ENCODE measurements around the gene CERS4.

The CERS4 gene

DNA sequence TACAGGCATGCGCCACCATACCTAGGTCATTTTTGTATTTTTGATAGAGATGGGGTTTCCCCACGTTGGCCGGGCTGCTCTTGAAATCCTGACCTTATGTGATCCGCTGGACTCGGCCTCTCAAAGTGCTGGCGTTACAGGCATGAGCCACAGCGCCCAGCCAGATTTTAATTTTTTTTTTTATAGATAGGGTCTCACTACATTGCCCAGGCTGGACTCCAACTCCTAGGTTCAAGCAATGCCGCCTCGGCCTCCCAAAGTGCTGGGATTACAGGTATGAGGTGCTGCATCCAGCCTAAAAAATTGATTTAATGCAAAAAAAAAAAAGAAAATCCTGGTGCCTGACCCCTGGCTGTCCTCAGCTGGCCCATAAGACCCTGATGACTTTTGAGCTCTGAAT is 24.9 kb upstream of the CERS4 start:
- H3K4me1 ChIP-seq (ENCODE audit: insufficient read depth, low read length, severe bottlenecking), result peaks cover 8% of the 10 kb centered on the region
- no peaks in the 10 kb centered on the region for H3K79me2 ChIP-seq (ENCODE audit: insufficient read depth, low read length)
- no peak overlapping the region for H3K9ac ChIP-seq (ENCODE audit: low read length)

DNA sequence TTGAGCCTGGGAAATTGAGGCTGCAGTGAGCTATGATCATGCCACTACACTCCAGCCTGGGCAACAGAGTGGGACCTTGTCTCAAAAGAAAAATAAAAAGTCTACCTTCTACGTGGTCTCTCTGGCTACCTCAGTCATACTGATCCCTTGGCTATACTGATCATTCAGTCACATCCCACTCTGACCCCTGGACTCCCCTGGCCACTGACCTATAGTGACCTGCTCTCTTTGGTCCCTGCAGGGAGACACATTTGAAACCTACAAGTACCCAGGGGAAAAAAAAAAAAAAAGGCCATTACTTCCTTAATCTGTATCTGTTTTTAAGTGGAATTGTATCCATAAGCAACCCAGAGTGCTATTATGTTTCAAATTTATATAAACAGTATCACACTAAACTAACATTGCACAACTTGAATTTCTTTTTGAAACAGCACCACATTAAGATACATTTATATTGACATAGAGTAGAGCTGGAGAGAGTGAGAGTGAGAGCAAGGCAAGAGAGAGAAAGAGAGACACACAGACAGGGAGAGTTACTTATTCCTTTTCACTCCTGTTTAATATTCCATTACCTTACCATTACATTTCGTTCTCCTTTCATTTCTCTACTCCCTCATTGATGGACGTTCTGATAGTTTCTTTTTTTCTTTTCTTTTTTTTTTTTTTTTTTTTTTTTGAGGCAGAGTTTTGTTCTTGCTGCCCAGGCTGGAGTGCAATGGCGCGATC is 23.7 kb upstream of the CERS4 start:
- Histone ChIP-seq H3K4me1 (ENCODE audit: insufficient read depth, low read length, severe bottlenecking) (peaks cover 8% of the 10 kb centered on the region), H3K4me2 (ENCODE audit: low read length) (no peak overlapping the region), H3K4me3 (ENCODE audit: low read depth, low read length, poor library complexity, severe bottlenecking) (no peak overlapping the region), H3K9ac (ENCODE audit: low read length) (no peak overlapping the region), H3K27me3 (ENCODE audit: insufficient read depth, low read length) (no peaks in the 10 kb centered on the region), H3K9me2 (ENCODE audit: low read depth, low read length) (no peaks in the 10 kb centered on the region), H2AFZ (ENCODE audit: low read length) (no peak overlapping the region), H3K9me3 (ENCODE audit: low read length) (no peaks in the 10 kb centered on the region), H4K20me1 (ENCODE audit: insufficient read depth, low read length) (no peaks in the 10 kb centered on the region), H3F3A (ENCODE audit: insufficient read depth, low read length) (no peaks in the 10 kb centered on the region), H3K36me3 (ENCODE audit: insufficient read depth, low read length) (no peaks in the 10 kb centered on the region), H3K27ac (ENCODE audit: low read depth, low read length, poor library complexity, severe bottlenecking) (no peak overlapping the region), H3K79me2 (ENCODE audit: insufficient read depth, low read length) (no peaks in the 10 kb centered on the region)
- no peak for TF ChIP-seq EZH2 (IDR thresholded peaks at IDR 0.05; ENCODE audit: borderline replicate concordance, low read length)
- TF ChIP-seq, protein P1, sequence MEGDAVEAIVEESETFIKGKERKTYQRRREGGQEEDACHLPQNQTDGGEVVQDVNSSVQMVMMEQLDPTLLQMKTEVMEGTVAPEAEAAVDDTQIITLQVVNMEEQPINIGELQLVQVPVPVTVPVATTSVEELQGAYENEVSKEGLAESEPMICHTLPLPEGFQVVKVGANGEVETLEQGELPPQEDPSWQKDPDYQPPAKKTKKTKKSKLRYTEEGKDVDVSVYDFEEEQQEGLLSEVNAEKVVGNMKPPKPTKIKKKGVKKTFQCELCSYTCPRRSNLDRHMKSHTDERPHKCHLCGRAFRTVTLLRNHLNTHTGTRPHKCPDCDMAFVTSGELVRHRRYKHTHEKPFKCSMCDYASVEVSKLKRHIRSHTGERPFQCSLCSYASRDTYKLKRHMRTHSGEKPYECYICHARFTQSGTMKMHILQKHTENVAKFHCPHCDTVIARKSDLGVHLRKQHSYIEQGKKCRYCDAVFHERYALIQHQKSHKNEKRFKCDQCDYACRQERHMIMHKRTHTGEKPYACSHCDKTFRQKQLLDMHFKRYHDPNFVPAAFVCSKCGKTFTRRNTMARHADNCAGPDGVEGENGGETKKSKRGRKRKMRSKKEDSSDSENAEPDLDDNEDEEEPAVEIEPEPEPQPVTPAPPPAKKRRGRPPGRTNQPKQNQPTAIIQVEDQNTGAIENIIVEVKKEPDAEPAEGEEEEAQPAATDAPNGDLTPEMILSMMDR (IDR thresholded peaks at IDR 0.05; ENCODE audit: low read length), result no peak

More for the DNA sequence above, 24.9 kb upstream of the CERS4 start:
- H3K27ac ChIP-seq (ENCODE audit: low read depth, low read length, poor library complexity, severe bottlenecking), result no peak overlapping the region
- H3K4me2 ChIP-seq (ENCODE audit: low read length), result no peak overlapping the region
- H2AFZ ChIP-seq (ENCODE audit: low read length), result no peak overlapping the region
- H3K27me3 ChIP-seq (ENCODE audit: insufficient read depth, low read length), result no peaks in the 10 kb centered on the region
- H3K9me3 ChIP-seq (ENCODE audit: low read length), result no peaks in the 10 kb centered on the region
- no peaks in the 10 kb centered on the region for H3F3A ChIP-seq (ENCODE audit: insufficient read depth, low read length)
- no peak overlapping the region for H3K4me3 ChIP-seq (ENCODE audit: low read depth, low read length, poor library complexity, severe bottlenecking)
- H4K20me1 ChIP-seq (ENCODE audit: insufficient read depth, low read length), result no peaks in the 10 kb centered on the region
- TF ChIP-seq EZH2 (IDR thresholded peaks at IDR 0.05; ENCODE audit: borderline replicate concordance, low read length), result no peak
- TF ChIP-seq, protein P1 (IDR thresholded peaks at IDR 0.05; ENCODE audit: low read length), result no peak
- no peaks in the 10 kb centered on the region for H3K9me2 ChIP-seq (ENCODE audit: low read depth, low read length)
- H3K36me3 ChIP-seq (ENCODE audit: insufficient read depth, low read length), result no peaks in the 10 kb centered on the region

DNA sequence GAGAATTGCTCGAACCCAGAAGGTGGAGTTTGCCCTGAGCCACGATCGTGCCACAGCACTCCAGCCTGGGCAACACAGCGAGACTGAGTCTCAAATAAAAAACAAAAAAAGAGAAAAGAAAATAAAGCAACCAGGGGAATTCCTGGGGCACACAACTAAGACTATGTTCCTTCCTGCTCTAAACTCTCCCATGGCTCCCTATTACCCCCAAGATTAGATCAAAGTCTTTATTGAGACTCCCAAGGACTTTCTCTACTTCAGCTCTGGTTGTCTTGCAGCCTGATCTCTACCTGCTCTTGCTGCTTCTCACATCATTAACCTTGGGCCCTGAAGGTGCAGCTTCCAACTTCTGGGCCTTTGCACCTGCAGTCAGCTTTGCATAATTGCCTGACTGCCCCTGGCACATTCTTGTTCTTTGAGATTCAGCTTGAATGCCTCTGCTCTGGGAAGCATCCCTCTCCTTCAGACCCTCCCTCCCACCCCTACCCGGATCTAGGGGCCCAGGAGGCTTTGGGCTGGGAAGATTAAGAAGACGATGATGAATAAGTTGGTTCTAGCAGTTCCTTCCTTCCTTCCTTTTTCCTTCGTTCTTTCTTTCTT is 16.8 kb upstream of the CERS4 start:
- no peak overlapping the region for H3K4me3 ChIP-seq (ENCODE audit: low read depth, low read length, poor library complexity, severe bottlenecking)
- no peak for TF ChIP-seq EZH2 (IDR thresholded peaks at IDR 0.05; ENCODE audit: borderline replicate concordance, low read length)
- TF ChIP-seq, protein P1 (IDR thresholded peaks at IDR 0.05; ENCODE audit: low read length), result no peak
- H3K4me2 ChIP-seq (ENCODE audit: low read length), result no peak overlapping the region; the same call in 1 of the 2 replicates
- H4K20me1 ChIP-seq (ENCODE audit: insufficient read depth, low read length), result no peaks in the 10 kb centered on the region
- H2AFZ ChIP-seq (ENCODE audit: low read length), result no peak overlapping the region
- H3K9me3 ChIP-seq (ENCODE audit: low read length), result no peaks in the 10 kb centered on the region
- no peaks in the 10 kb centered on the region for H3F3A ChIP-seq (ENCODE audit: insufficient read depth, low read length)
- peaks cover 68% of the 10 kb centered on the region for H3K4me1 ChIP-seq (ENCODE audit: insufficient read depth, low read length, severe bottlenecking)
- no peak overlapping the region; the same call in 1 of the 2 replicates for H3K9ac ChIP-seq (ENCODE audit: low read length)
- H3K36me3 ChIP-seq (ENCODE audit: insufficient read depth, low read length), result no peaks in the 10 kb centered on the region
- H3K79me2 ChIP-seq (ENCODE audit: insufficient read depth, low read length), result no peaks in the 10 kb centered on the region
- H3K27ac ChIP-seq (ENCODE audit: low read depth, low read length, poor library complexity, severe bottlenecking), result peak overlapping the region; percentile 90
- H3K27me3 ChIP-seq (ENCODE audit: insufficient read depth, low read length), result no peaks in the 10 kb centered on the region
- no peaks in the 10 kb centered on the region for H3K9me2 ChIP-seq (ENCODE audit: low read depth, low read length)
